HAP-1 (cell line): ENCODE results near the gene LRBA.

ENCODE experiments used
- DNase-seq, 2 experiments: peaks; one replicate each; pipeline ENCODE4 v3.0.0-alpha.2; 2016 to 2020; ENCODE audit warnings: low spot score in 2 of 2
- H3K27me3 ChIP-seq: fragments of 250-450 bp; sonication (Bioruptor Pico); 2 replicates; pipeline ENCODE4 v1.5.1; 2020; ENCODE audit warnings: low read depth, mild to moderate bottlenecking, moderate library complexity
- H3K36me3 ChIP-seq: fragments of 250-450 bp; sonication (Bioruptor Pico); replicated peaks from 2 replicates; pipeline ENCODE4 v1.5.1; 2020; ENCODE audit warnings: mild to moderate bottlenecking
- H3K4me1 ChIP-seq: fragments of 250-450 bp; sonication (Bioruptor Pico); 2 replicates; pipeline ENCODE4 v1.5.1; 2020; ENCODE audit warnings: mild to moderate bottlenecking
- H3K4me3 ChIP-seq: fragments of 250-450 bp; sonication (Bioruptor Pico); 2 replicates; pipeline ENCODE4 v1.5.1; 2020; ENCODE audit warnings: mild to moderate bottlenecking, moderate library complexity
- H3K9me3 ChIP-seq: fragments of 250-450 bp; sonication (Bioruptor Pico); 2 replicates; pipeline ENCODE4 v1.5.1; 2020; ENCODE audit warnings: mild to moderate bottlenecking, moderate library complexity
- in situ Hi-C: fragments of 300-500 bp; cut with MboI; formaldehyde crosslinking; loops from 3 replicates; pipeline ENCODE4 v1.14.3; 2020; ENCODE audit warnings: low sequenced_read_pairs, inconsistent platforms, mixed read lengths

The LRBA gene

DNA sequence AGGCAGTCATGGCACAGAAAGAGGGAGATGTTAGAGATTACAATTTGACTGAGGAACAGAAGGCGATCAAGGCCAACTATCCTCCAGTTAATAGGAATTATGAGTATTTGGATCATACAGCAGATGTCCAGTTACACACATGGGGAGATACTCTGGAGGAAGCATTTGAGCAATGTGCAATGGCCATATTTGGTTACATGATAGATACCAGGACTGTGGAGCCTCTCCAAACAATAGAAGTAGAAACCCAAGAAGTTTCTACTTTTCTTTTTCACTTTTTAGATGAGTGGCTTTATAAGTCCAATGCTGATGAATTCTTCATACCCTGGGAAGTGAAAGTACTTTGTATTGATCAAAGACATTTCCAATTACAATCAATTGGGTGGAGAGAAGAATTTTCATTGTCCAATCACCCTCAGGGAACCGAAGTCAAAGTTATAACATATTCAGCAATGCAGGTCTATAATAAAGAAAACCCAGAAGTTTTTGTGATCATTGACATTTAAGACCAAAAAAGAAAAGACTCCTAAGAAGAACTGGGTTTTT lies 294.0 kb downstream of the LRBA start:
- Histone ChIP-seq H3K9me3 (no peaks in the 10 kb centered on the region), H3K4me1 (no peaks in the 10 kb centered on the region), H3K4me3 (no peak overlapping the region), H3K36me3 (no peaks in the 10 kb centered on the region), H3K27me3 (no peaks in the 10 kb centered on the region)
- in situ Hi-C loops: no loop called here
- DNase-seq: no peak

DNA sequence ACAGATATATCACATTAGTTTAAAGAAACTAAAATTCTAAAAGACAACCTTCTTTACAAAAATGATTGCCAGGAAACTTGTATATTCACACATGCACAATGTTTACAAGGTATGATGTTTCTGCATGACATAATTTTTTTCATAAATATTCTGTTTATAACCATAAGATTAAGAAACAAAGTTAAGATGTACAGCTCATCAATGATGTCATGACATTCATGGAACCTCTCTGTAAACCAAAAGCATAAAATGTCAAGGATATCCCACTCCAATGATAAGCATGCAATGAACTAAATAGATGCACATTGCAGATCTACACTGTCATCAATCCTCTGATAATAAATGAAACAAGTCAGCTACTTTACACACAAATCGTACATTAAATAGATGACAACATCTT lies 297.1 kb downstream of the LRBA start:
- in situ Hi-C loops: no loop called here
- DNase-seq: no peak
- no peaks in the 10 kb centered on the region for H3K36me3 ChIP-seq

DNA sequence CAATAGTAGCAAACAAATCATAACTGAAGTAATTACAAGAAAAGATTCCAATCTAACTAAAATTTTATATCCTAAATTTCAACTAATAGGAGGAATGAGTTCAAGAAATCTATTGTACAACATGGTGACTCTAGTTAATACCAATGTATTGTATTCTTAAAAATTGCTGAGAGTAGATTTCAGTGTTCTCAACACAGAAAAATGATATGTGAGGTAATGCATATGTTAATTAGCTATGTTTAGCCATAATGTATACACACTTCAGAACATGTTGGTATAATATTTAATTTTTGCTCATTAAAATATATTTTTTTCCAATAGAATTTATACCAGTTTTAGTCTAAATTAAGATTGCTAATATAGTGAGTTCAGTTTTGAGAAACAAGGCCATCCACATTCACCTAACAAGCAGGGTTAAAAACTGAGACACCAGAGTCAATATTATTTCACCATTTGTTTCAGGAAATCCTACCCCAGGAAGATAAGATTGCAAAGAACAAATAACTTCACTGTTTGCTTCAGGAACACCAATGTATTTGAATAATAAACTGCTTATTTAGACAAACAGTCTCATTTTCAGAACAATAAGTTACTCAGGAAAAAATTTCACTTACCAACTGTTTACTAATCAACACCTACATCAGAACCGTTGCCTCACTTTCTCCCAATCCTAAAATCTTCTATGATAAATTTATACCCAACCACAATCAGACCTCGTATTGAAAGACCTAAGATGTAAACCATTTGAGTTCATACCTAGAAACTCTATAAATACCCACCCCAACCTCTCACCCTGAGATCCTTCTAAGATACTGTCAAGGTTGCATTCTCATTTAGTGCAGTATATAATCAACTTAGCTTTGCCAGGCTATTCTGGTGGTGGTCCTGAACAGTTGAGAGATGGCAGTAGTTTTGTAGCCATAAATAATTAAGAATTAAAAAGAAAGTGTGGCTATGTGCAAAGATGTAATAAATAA lies 300.3 kb downstream of the LRBA start:
- H3K27me3 ChIP-seq: no peaks in the 10 kb centered on the region
- in situ Hi-C loops: no loop called here
- no peaks in the 10 kb centered on the region for H3K9me3 ChIP-seq
- DNase-seq: no peak
- no peaks in the 10 kb centered on the region for H3K36me3 ChIP-seq
- H3K4me1 ChIP-seq: no peaks in the 10 kb centered on the region; the same call in 1 of the 2 replicates
- H3K4me3 ChIP-seq: no peak overlapping the region

More for the DNA sequence above, 297.1 kb downstream of the LRBA start:
- H3K27me3 ChIP-seq: no peaks in the 10 kb centered on the region
- H3K4me1 ChIP-seq: no peaks in the 10 kb centered on the region; the same call in 1 of the 2 replicates
- no peak overlapping the region for H3K4me3 ChIP-seq
- no peaks in the 10 kb centered on the region for H3K9me3 ChIP-seq

DNA sequence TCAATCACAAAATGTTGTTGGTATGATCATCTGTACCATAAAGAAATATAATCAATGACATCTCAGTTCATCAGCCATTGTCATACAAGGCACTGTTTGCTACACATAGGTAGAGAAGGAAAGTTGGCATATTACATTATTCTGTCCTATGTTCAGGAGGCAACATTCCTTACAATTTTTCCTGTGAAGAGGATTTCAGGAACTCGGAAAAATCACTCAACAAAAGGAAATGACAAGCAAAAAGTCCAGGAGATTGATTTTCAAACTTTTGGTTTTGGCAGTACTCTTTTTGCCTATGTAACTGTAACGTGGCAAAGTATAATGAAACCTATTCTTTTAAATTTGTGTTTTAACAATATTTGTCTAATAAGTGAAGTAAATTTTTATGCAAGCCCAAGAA lies 301.8 kb downstream of the LRBA start:
- in situ Hi-C loops: no loop called here
- no peaks in the 10 kb centered on the region for H3K36me3 ChIP-seq
- no peak overlapping the region for H3K4me3 ChIP-seq
- no peak for DNase-seq
- no peaks in the 10 kb centered on the region for H3K27me3 ChIP-seq
- H3K9me3 ChIP-seq: no peaks in the 10 kb centered on the region
- peaks cover 11% of the 10 kb centered on the region for H3K4me1 ChIP-seq

- Histone ChIP-seq H3K9me3 (no peaks in the 10 kb centered on the region), H3K4me3 (no peak overlapping the region), H3K4me1 (peaks cover 13% of the 10 kb centered on the region), H3K36me3 (no peaks in the 10 kb centered on the region), H3K27me3 (no peaks in the 10 kb centered on the region)
- in situ Hi-C loops: no loop called here
- no peak for DNase-seq
These were observed 304.2 kb downstream of the LRBA start for GRCh38 chr4:150710770-150711375.

GRCh38 chr4:150708004-150708403 lies 307.1 kb downstream of the LRBA start:
- peaks cover 13% of the 10 kb centered on the region for H3K4me1 ChIP-seq
- in situ Hi-C loops: no loop called here

GRCh38 chr4:150699599-150699998 lies 315.5 kb downstream of the LRBA start:
- H3K9me3 ChIP-seq: no peaks in the 10 kb centered on the region
- no peak for DNase-seq
- no peaks in the 10 kb centered on the region for H3K36me3 ChIP-seq
- no peaks in the 10 kb centered on the region for H3K27me3 ChIP-seq
- no peak overlapping the region for H3K4me3 ChIP-seq
- H3K4me1 ChIP-seq: peaks cover 4% of the 10 kb centered on the region; the same call in 1 of the 2 replicates
- in situ Hi-C loops: no loop called here

More at GRCh38 chr4:150708004-150708403, 307.1 kb downstream of the LRBA start:
- H3K36me3 ChIP-seq: no peaks in the 10 kb centered on the region
- DNase-seq: no peak
- no peaks in the 10 kb centered on the region for H3K27me3 ChIP-seq
- H3K9me3 ChIP-seq: no peaks in the 10 kb centered on the region
- no peak overlapping the region for H3K4me3 ChIP-seq

- H3K36me3 ChIP-seq: no peaks in the 10 kb centered on the region
- no peak overlapping the region for H3K4me3 ChIP-seq
- H3K9me3 ChIP-seq: no peaks in the 10 kb centered on the region
- peaks cover 12% of the 10 kb centered on the region; the same call in 1 of the 2 replicates for H3K4me1 ChIP-seq
- no peak for DNase-seq
- no peaks in the 10 kb centered on the region for H3K27me3 ChIP-seq
- in situ Hi-C loops: no loop called here
These were observed 319.9 kb downstream of the LRBA start for GRCh38 chr4:150695162-150695561.

- Histone ChIP-seq H3K27me3 (no peaks in the 10 kb centered on the region), H3K9me3 (no peaks in the 10 kb centered on the region), H3K4me1 (peaks cover 12% of the 10 kb centered on the region; the same call in 1 of the 2 replicates), H3K36me3 (no peaks in the 10 kb centered on the region), H3K4me3 (no peak overlapping the region)
- DNase-seq: peak; percentile 38 to 66
- in situ Hi-C loops: no loop called here
These were observed 320.6 kb downstream of the LRBA start for GRCh38 chr4:150694438-150694837.

- in situ Hi-C loops: no loop called here
- H3K36me3 ChIP-seq: no peaks in the 10 kb centered on the region
- H3K9me3 ChIP-seq: no peaks in the 10 kb centered on the region
- no peak overlapping the region for H3K4me3 ChIP-seq
- peaks cover 28% of the 10 kb centered on the region for H3K4me1 ChIP-seq
- H3K27me3 ChIP-seq: no peaks in the 10 kb centered on the region
- peak; percentile 69 to 92 for DNase-seq
These were observed 331.2 kb downstream of the LRBA start for GRCh38 chr4:150683775-150684350.

- no peaks in the 10 kb centered on the region for H3K36me3 ChIP-seq
- peaks cover 28% of the 10 kb centered on the region for H3K4me1 ChIP-seq
- no peak overlapping the region for H3K4me3 ChIP-seq
- no peaks in the 10 kb centered on the region for H3K9me3 ChIP-seq
- no peak for DNase-seq
- no peaks in the 10 kb centered on the region for H3K27me3 ChIP-seq
- in situ Hi-C loops: no loop called here
These were observed 333.0 kb downstream of the LRBA start for GRCh38 chr4:150682126-150682525.

- no peaks in the 10 kb centered on the region for H3K36me3 ChIP-seq
- H3K27me3 ChIP-seq: no peaks in the 10 kb centered on the region
- no peak overlapping the region for H3K4me3 ChIP-seq
- H3K9me3 ChIP-seq: no peaks in the 10 kb centered on the region
- DNase-seq: no peak
- in situ Hi-C loops: no loop called here
- H3K4me1 ChIP-seq: peaks cover 28% of the 10 kb centered on the region
These were observed 334.0 kb downstream of the LRBA start for GRCh38 chr4:150681063-150681462.

DNA sequence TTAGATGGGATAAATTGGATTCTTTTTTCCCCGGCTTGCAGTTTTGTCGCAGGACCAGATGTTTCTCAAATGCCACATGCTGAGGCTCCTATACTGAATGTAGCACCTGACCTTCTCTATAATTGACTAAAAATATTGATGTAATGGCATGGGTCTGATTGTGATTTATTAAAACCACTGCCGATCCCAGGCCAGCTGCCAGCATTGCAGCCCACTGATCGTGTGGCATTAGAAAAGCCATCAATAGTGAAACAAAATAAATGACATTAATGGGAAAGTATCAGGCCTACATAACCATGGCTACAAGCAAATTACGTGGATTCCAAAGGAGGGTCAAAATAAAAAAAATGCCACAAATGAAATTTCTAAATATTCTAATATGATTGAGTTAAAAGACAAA lies 334.4 kb downstream of the LRBA start:
- Histone ChIP-seq H3K4me3 (no peak overlapping the region), H3K36me3 (no peaks in the 10 kb centered on the region), H3K4me1 (peaks cover 28% of the 10 kb centered on the region), H3K27me3 (no peaks in the 10 kb centered on the region), H3K9me3 (no peaks in the 10 kb centered on the region)
- in situ Hi-C loops: no loop called here
- DNase-seq: no peak
